Omental fat pad (tissue), 4 donors: ENCODE data around the gene TSHZ1. TPM values are rescaled to one million over a fixed set of nuclear protein-coding genes. Genes with fewer than 3 reads are reported as not detected.

Source experiments
- ATAC-seq: fragments of 150-250 bp; one replicate; pipeline ENCODE4 v1.9.1; 2016; ENCODE audit warnings: mild to moderate bottlenecking, moderate library complexity; ENCODE audit not compliant: low FRiP score
- DNase-seq: peaks from one replicate; pipeline ENCODE4 v3.0.0-alpha.2; 2019; ENCODE audit warnings: low spot score
- total RNA-seq, 4 donors: library from RNA; depleted of rRNA; stranded (reverse); fragments of >200 nt; gene quantifications; one replicate each; pipeline ENCODE4 v1.1.0, GENCODE V29; 2016
- TF ChIP-seq, protein P1 (sequence below), 3 donors: fragments of 450-650 bp; IDR thresholded peaks; one replicate each; pipeline ENCODE4 v1.5.1; 2016 to 2017; ENCODE audit warnings: antibody characterized with exemption in 3 of 3, mild to moderate bottlenecking in 3 of 3, moderate library complexity in 2 of 3

The TSHZ1 gene
- total RNA-seq, 4 donors from 2014 or later = 11.6 to 18.4 (median 13.7) TPM

DNA sequence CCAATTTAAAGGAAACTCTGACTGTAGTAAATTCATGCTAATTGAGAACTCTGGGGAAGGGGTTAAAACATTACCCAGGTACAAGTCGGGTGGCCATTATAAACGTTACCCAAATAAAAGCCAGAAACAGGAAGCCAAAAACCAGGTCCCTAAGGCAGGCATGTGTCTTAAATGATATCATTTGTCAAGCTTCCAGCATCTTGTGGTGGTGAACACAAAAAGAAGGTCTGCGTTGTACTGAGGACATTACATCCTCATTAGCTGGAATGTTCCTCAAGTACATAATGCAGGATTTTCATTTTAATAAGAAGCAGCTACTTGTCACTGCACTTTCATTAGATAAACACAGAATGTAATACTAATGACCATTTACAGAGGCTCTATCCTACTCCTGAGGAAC lies 12.6 kb upstream of the TSHZ1 start:
- DNase-seq (no peak), ATAC-seq (no peak)
- TF ChIP-seq, protein P1, sequence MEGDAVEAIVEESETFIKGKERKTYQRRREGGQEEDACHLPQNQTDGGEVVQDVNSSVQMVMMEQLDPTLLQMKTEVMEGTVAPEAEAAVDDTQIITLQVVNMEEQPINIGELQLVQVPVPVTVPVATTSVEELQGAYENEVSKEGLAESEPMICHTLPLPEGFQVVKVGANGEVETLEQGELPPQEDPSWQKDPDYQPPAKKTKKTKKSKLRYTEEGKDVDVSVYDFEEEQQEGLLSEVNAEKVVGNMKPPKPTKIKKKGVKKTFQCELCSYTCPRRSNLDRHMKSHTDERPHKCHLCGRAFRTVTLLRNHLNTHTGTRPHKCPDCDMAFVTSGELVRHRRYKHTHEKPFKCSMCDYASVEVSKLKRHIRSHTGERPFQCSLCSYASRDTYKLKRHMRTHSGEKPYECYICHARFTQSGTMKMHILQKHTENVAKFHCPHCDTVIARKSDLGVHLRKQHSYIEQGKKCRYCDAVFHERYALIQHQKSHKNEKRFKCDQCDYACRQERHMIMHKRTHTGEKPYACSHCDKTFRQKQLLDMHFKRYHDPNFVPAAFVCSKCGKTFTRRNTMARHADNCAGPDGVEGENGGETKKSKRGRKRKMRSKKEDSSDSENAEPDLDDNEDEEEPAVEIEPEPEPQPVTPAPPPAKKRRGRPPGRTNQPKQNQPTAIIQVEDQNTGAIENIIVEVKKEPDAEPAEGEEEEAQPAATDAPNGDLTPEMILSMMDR (IDR thresholded peaks at IDR 0.05) = no peak

DNA sequence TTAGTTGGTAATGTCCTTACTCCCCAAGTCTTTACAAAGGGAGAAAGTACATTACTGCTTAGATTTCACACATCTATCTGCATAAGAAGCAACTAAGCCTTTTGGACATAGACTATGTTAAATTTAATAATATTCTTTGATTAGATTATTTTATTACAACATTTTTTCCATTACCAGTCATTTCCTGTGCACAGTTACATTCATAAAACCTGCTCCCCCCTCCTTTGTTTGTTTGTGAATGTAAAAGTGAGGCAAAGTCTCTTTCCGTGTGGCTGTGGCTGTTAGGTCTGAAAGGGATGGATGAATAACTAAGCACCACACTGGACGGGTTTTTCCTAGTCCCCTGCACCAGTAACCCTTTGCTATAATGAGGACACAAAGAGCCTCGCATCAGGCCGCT lies 11.3 kb upstream of the TSHZ1 start:
- TF ChIP-seq, protein P1 (IDR thresholded peaks at IDR 0.05) = no peak
- ATAC-seq (no peak), DNase-seq (no peak)

DNA sequence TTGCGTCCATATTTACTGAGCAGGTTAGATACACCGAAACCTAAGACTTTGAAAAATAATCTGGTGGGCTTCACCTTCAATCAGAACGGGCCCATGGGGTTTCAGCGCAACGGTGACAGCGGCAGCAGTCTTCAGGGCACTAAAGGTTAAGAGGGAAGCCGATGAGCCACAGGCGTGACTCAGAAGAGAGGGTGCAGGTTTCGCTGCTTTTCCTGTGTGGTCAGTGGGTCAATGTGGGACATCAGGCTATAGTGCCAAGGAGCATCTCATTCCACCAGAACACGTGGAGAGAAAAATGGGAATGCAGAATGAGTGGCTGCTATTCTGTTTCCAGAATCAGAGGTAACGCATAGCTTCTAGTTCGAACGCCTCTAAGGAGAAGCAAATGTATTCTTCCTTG lies 10.5 kb upstream of the TSHZ1 start:
- no peak for ATAC-seq
- TF ChIP-seq, protein P1 (IDR thresholded peaks at IDR 0.05) = no peak

DNA sequence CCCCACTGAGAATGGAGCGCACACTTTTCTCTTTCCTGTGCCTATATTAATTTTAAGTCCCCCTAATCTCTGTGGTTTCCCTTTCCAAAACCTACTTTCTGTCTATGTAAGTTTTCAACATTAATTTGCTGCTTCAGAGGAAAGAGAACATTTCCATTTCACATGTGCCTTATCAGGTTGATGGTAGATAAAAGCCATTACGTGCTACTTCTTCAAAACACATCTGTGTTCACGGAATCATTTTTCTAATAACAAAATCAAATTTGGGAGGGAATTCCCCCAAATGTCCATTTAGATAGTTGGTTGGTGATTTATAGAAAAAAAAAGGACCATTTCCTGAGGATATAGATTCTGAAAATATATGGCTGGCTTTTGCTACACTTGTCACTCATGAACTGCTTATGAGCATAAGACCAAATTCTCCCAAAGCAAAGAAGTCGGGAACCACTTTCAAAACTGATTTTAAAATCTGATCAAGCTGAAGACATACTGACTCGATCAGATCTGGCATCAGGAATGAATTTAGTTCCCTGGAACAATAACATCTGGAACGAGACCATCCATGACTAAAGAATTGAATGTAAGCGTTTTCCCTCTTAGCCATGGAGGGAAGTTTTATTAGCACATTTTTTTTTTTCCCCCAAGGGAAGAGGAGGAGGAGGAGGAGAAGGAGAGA lies 9.9 kb upstream of the TSHZ1 start:
- ATAC-seq = no peak
- TF ChIP-seq, protein P1 (IDR thresholded peaks at IDR 0.05) = no peak

More for the DNA sequence above, 10.5 kb upstream of the TSHZ1 start:
- no peak for DNase-seq

DNA sequence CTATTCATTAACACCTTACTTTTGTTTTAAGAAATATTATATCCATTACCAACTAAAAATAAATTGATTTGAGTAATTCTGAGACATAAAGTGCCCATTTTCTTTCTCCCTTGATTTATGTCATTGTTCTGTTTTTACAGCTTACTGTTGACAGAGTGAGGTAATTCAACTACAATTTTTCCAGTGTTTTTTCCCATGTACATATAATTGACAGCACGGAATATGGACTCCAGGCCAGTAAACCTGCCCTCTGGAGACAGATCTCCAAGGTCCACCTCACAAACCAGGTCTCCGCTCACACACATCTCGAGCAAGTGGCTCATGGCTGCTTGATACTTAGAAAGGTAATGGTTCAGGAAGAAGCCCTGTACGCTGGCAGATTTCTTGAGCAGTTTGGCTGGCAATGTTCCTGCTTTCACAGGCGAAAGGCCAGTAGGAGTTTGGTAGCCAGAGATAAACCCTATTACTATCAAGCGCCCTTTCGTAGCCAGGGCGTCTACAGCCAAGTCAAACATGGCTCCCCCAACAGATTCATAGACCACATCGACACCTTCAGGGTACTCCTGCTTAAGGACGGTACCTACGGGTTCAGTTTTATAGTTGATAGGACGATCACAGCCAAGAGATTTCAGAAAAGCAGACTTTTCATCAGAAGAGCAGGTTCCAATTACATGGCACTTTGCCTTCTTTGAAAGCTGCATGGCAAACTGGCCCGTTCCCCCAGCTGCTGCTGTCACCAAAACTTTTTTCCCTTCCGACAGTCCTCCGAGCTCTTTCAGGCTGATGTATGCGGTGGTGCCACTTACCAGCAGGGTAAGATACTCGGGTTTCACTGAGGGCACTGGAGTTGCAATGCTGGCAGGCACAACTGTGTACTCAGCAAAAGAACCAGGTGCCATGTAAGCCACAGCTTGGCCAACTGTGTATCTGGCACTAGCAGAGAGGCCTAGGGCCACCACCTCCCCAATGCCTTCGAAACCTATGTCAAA lies 9.0 kb upstream of the TSHZ1 start:
- no peak for DNase-seq
- TF ChIP-seq, protein P1 (IDR thresholded peaks at IDR 0.05) = no peak
- no peak for ATAC-seq

More for the DNA sequence above, 9.9 kb upstream of the TSHZ1 start:
- DNase-seq = no peak

DNA sequence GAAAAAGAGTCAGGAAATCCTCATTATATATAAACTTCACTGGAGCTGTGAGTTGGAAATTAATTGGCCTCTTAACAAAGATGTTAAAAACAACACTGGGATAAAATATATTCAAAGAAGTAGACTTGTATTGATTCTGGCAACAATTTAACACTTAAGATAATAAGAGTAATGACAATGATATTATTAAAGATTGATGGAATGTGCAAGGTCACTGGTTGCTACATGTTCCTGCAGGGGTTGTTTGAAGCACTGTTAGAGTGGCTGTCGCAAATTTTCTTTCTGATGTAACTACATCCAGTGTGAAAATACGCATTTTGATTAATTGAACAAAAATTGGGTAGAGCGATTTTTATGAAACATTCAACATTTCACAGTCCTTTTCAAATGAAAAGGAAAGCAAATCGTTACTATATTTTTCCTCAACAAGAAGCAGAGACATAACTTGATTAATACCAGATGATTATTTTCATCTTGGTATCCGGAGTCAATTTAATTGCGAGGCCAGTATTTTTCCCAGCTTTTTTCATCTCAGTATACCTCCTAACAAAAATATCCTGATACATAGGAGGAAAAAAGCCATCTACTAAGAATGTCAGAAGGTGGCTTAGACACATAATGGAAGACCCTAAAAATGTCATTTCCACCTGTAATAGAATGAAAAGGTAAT lies 7.8 kb upstream of the TSHZ1 start:
- no peak for ATAC-seq
- DNase-seq = no peak
- TF ChIP-seq, protein P1 (IDR thresholded peaks at IDR 0.05) = no peak
